GM21447 (cell line): ENCODE measurements around the gene ERC2.
"Not testable (repeated sequence)": the region's sequence is repeated elsewhere in the genome, so short reads cannot be mapped to it uniquely, and the experiment has no call there.

Experiments used
- ATAC-seq: cut with Tn5 transposase; IDR thresholded peaks from one replicate; pipeline ENCODE4 v1.9.1; 2021; ENCODE audit not compliant: unreplicated experiment

The ERC2 gene

GRCh38 chr3:55858302-55858701 lies 610.0 kb downstream of the ERC2 start:
- no peak for ATAC-seq

- ATAC-seq, result no peak
Measured at GRCh38 chr3:55857633-55858032, 610.6 kb downstream of the ERC2 start.

DNA sequence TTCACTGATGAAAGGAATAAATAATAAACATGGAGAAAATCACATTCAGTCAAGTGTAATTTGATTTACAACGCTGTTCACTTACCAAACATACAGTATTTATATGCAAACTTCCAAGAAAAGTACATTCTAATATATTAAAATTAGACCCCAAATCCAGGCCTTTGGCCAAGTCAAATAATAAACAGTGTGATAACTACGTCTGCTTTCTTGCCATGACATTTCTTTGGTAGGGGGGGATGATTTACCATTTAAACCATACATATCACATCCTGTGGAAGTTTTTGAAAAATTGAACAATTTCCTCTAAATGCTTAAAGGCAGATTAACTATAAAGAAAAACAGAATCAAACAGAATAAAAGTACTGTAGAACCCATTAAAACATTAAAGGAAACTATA lies 613.0 kb downstream of the ERC2 start:
- no peak for ATAC-seq

DNA sequence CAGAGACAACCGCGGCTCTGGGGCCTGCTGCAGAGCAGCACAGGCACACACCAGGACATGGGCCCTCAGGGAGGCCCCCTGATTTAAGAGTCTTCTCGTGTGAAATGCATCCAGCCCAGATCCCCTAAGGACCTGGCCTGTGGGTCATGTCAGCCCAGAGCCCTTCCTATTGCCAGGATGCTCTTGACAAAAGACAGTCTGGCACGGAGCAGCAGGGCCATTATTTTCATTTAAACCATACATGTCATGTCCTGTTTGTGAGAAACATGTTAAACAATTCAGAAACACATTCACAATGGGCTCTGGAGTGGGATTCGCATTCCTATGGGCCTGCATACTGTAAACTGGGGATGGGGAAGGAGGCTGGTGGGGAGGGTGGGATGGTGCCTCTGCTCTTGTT lies 613.8 kb downstream of the ERC2 start:
- ATAC-seq, result no peak

GRCh38 chr3:55852326-55852725 lies 615.9 kb downstream of the ERC2 start:
- no peak for ATAC-seq

GRCh38 chr3:55842204-55842603 lies 626.1 kb downstream of the ERC2 start:
- no peak for ATAC-seq

- not testable (repeated sequence) for ATAC-seq
Measured at GRCh38 chr3:55831876-55832275, 636.4 kb downstream of the ERC2 start.

- ATAC-seq, result no peak
Measured at GRCh38 chr3:55828712-55829111, 639.6 kb downstream of the ERC2 start.

DNA sequence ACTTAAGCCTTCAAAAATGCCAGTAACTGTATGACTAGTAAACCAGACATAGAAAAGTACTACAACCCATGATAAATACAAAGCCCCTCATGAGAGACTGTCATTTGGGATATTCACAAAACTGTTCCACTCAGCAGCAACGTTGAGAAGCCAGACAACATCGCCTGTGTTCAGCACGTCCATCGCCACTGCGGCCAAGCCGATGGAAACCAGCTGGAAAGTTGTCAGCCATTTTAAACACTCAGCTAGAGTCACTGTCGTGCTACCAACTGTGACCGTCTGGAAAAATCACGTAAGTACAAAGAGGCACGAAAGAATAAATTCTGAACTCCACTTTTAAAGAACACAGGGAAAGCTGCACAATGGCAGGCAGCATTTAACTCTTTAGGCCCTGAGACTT lies 640.5 kb downstream of the ERC2 start:
- no peak for ATAC-seq

GRCh38 chr3:55826731-55827496 lies 641.4 kb downstream of the ERC2 start:
- no peak for ATAC-seq

DNA sequence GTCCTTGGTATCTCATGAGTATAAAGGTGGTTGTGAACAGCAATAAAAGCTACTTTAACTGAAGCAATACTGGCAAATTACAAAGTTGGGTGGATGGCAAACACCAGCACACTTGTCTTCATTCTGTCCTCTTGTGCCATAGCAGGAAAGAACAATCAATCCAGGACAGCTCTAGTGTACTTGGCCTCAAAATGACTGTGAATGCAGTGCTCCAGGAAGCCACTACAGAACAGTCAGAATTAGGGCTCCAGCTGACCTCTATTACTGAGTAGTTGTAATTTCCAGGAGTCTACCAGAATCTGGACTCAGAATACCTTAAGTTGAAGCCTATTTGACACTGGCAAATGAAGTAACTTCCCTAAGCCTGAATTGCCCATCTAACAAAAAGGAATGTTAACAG lies 642.2 kb downstream of the ERC2 start:
- ATAC-seq, result no peak

- ATAC-seq, result no peak
Measured at GRCh38 chr3:55824406-55824805, 643.9 kb downstream of the ERC2 start.

- ATAC-seq, result no peak
Measured at GRCh38 chr3:55823829-55824228, 644.4 kb downstream of the ERC2 start.

- ATAC-seq, result no peak
Measured at GRCh38 chr3:55823001-55823400, 645.3 kb downstream of the ERC2 start.

DNA sequence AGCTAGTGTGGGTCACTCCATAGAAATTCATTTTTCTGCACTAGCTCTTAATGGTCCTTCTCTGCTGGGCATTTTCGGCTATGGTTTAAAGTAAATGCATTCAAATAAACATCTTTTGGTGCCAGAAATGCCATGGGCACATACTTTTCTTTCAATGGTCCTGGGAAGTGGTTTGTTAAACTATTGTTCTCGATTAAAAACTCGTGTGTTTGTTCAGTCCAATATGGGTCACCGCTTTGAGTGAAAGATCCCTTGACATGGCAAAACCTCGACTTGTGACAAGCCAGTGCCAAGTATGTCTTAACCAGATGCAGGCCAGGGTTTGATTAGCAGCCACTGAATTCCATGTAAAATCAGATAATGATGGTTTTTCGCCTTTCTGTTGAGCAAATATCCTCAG lies 649.3 kb downstream of the ERC2 start:
- no peak for ATAC-seq

GRCh38 chr3:55818485-55818884 lies 649.8 kb downstream of the ERC2 start:
- no peak for ATAC-seq

DNA sequence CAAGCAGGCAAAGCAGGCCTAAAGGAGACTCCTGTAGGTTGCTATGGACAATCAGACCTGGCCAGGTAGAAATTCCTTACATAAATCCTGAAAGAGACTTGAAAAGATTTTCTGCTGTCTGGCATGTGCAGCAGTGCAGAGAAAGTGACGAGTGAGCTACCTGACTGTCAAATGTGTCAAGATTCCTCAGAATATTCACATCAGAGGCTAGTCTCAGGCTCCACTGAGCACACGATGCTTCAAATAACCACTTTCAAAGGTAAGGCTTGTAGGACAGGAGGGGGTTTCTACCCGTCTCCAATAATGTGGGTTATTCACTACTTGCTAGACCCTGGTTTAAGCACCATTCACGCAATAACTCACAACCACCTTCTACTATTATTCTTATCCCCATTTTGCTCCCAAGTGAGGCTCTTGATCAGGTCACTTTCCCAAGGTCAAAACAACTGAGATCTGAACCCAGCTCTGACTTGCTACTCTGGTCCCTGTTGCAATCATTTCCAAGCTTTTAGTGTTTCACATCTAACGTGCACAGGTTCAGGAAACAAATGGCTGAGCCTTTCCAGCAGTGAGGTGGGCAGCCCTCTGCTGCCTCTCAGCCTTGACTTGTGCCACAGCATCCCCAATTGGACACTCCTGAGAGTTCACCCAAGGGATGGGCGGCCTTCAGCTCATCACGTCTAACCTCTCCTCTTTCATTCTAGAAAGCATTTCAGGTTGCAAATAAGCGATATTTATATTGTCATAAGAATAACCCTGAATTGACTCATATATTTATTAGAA lies 651.3 kb downstream of the ERC2 start:
- ATAC-seq, result no peak

- no peak for ATAC-seq
Measured at GRCh38 chr3:55815262-55815661, 653.0 kb downstream of the ERC2 start.

DNA sequence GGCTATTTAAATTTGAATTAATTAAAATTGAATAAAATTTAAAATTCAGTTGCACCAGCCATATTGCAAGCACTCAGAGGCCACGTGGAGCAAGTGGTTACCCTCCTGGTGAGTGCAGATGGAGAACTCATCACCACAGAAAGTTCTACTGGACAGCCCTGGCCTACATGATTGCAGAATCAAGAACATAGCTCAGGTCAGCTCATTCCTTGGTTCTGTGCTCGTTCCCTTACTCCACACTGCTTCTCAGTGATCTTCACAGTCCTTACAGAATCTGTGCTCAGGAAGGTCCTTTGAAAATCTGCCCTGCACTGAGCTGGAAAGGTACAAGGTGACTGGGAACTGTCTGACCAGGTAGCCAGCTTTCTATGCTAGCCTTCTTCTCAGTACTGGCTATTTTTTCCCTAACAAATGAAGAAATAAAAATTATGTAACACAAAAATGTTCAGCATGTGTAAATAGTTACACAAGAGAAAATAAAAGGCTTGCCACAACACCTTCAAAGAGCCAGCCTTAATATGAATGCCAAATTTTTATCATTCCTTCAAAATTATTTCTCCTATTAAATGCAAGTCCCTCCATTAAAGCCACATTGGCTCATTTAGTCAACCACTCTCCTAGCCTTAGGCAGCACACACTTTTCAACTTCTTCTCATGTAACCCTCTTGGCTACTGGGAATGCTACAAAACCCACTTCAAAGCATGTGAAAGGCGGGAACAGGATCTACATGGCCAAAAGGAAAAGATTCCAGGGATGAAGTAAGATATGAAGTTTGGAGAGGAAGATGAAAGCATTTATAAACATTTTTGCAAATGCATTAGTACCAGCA lies 654.8 kb downstream of the ERC2 start:
- ATAC-seq, result no peak

GRCh38 chr3:55812394-55813013 lies 655.8 kb downstream of the ERC2 start:
- ATAC-seq, result no peak

GRCh38 chr3:55807210-55807609 lies 661.1 kb downstream of the ERC2 start:
- ATAC-seq, result no peak
